Epithelial cell of proximal tubule (primary cell): ENCODE data around the gene FAM229A. TPM values are rescaled to one million over a fixed set of nuclear protein-coding genes. Genes with fewer than 3 reads are reported as not detected.

Experiments
- DNase-seq: peaks from one replicate; pipeline ENCODE4 v3.0.0-alpha.2; 2011; ENCODE audit warnings: low read depth
- H3K4me3 ChIP-seq: 2 replicates; pipeline ENCODE4 v1.5.1; 2011; ENCODE audit warnings: low read depth, mild to moderate bottlenecking, low read length
- total RNA-seq: library from RNA; depleted of rRNA; stranded (reverse); fragments of >200 nt; gene quantifications from 2 replicates; pipeline ENCODE4 v1.2.3, GENCODE V29; 2015
- TF ChIP-seq, protein P1 (sequence below): conservative IDR thresholded peaks from 2 replicates; pipeline ENCODE4 v1.5.1; 2012; ENCODE audit warnings: low read depth, mild to moderate bottlenecking, low read length

Gene FAM229A
- total RNA-seq, 1 donor from 2014 or later: 11.7 TPM

DNA sequence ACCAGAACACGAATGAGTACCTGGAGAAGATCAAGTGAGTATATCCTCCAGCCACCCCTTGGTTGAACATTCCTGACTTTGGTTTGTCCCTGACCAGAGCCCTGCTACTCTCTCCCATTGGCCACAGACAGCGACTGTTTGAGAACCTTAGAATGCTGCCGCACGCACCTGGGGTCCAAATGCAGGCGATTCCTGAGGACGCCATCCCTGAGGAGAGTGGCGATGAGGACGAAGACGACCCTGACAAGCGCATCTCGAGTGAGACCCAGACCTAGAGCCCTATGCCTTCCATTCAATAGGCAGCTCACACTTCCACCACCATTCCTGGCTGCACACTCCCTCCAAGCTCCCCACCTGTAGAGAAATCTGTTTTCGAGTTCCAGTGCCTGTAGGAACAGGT, 30.7 kb downstream of the FAM229A start:
- TF ChIP-seq, protein P1, sequence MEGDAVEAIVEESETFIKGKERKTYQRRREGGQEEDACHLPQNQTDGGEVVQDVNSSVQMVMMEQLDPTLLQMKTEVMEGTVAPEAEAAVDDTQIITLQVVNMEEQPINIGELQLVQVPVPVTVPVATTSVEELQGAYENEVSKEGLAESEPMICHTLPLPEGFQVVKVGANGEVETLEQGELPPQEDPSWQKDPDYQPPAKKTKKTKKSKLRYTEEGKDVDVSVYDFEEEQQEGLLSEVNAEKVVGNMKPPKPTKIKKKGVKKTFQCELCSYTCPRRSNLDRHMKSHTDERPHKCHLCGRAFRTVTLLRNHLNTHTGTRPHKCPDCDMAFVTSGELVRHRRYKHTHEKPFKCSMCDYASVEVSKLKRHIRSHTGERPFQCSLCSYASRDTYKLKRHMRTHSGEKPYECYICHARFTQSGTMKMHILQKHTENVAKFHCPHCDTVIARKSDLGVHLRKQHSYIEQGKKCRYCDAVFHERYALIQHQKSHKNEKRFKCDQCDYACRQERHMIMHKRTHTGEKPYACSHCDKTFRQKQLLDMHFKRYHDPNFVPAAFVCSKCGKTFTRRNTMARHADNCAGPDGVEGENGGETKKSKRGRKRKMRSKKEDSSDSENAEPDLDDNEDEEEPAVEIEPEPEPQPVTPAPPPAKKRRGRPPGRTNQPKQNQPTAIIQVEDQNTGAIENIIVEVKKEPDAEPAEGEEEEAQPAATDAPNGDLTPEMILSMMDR: no peak
- H3K4me3 ChIP-seq: no peak overlapping the region

DNA sequence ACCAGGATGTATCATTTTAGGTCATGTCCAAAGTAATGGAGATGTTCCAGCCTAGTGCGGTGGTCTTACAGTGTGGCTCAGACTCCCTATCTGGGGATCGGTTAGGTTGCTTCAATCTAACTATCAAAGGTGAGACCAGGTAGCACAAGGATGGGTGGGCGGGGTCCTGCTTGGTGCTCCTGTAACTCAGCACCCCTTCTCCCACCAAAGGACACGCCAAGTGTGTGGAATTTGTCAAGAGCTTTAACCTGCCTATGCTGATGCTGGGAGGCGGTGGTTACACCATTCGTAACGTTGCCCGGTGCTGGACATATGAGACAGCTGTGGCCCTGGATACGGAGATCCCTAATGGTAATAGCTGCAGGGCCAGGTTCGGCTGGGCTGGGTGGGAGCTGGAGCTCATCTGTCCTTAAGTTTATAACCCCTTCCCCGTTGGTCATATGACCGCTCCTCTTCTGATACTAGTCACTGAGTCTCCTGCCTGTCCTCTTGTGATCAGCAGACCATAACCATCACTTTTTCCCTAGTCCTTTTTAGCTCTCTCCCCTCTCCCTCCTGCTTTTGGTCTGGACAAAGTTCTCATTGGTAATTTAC, 31.6 kb downstream of the FAM229A start:
- TF ChIP-seq, protein P1: no peak
- no peak for DNase-seq
- H3K4me3 ChIP-seq: no peak overlapping the region

More for the DNA sequence above, 30.7 kb downstream of the FAM229A start:
- no peak for DNase-seq

DNA sequence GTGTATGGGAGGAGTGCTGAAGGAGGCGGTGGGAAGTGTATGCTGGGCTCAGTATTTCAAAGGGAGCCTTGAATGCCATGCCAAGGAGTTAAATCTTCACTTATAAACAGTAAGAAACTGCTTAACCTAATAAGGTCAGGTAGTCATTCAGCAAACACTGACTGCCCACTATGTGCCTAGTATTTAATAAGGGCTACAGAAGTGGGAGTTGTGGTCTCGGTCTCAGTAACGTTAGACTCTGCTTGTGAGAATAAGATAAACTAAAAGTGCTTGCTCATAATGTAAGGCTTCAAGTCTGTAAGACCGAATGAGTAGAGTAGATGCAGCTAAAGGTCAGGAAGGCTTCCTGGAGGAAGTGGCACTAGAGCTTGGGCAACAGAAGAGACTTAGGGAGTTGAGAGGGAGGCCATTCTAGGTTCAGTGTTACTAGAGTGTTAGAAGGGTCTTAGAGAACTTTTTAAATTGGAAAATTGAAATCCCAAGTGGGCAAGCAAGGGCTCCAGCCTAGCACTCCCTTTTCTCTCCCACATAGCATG, 32.3 kb downstream of the FAM229A start:
- DNase-seq: no peak
- no peak overlapping the region for H3K4me3 ChIP-seq
- TF ChIP-seq, protein P1: no peak

DNA sequence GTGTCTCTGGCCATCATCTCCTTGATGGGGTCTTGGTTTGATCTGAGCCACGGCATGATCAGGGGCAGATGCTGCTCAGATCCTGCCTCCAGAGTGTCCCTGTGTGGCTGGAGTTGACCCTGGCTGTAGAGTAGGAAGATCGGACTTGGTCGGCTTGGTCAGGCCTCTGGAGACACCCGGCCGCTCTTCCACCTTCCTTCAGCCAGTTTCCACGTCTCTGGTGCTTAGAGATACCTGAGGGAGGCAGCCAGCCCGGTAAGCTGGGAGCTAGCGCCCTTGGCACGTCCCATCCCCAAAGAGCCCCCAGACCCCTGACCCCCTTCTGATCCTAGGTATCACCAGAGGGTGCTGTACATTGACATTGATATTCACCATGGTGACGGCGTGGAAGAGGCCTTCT, 35.1 kb downstream of the FAM229A start:
- TF ChIP-seq, protein P1: no peak
- H3K4me3 ChIP-seq: no peak overlapping the region
- no peak for DNase-seq

DNA sequence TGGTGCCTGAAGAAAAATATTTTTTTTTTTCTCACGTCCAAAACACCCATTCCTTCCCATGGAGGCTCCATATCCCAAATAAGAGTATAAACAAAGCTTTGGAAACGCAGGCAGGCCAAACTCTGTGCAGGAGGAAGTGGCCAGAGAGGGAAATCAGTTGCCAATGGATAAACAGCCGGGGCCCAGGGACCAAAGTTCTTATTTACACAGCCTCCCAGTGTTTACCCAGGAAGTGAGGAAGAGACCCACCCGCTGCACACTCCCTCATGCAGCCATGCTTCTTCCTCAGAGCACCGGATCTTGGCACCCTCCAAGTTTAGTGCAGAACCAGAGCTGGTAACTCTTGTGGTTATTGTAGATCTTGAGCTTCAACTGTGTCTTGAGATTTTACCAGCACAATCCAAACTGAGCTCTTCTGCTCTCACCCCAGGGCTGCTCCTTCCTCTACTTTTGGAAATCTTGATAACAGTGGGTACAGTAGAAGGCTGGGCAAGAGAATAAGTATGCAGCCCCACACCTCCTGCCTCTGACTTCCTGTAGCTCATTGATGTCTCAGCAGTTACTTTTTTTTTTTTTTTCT, 40.5 kb downstream of the FAM229A start:
- DNase-seq: no peak
- TF ChIP-seq, protein P1: no peak
- H3K4me3 ChIP-seq: no peak overlapping the region

DNA sequence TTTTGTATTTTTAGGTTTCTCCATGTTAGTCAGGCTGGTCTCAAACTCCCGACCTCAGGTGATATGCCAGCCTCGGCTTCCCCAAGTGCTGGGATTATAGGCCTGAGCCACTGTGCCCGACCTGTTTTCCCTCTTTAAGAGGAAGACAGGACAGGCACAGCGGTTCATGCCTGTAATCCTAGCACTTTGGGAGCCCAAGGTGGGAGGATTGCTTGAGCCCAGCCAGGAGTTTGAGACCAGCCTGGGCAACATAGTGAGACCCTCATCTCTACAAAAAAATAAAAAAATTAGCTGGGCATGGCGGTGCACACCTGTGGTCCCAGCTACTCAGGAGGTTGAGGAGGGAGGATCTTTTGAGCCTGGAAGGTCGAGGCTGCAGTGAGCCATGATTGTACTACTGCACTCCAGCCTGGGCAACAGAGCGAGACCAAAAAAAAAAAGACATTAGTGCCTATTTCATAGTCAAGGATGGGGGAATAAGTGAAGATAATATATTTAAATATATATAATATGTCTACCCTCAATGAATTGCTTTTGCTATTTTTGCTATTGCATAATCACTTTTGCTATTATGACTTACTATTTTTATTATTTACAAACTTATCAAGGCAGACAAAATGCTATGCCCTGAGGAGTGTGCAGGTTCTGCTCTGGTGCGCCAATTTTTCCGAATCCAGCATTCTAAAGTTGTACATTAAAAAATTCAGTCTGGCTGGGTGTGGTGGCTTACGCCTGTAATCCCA, 44.0 kb downstream of the FAM229A start:
- TF ChIP-seq, protein P1: no peak
- DNase-seq: no peak
- no peak overlapping the region for H3K4me3 ChIP-seq
